ENCODE results near the gene PADI6.

GRCh38 chr1:17447501-17447992 lies 75.6 kb downstream of the PADI6 start:
- no peak for TF ChIP-seq REST (IDR thresholded peaks at IDR 0.05; ENCODE audit: insufficient read depth in 1 of 2, low read depth in 2 of 2, low read length in 2 of 2)
- no peak for TF ChIP-seq SIN3A (IDR thresholded peaks at IDR 0.05; ENCODE audit: borderline replicate concordance, insufficient read depth, low read length)
- no peak for TF ChIP-seq TAF1 (IDR thresholded peaks at IDR 0.05; ENCODE audit: borderline replicate concordance, insufficient read depth, low read length)

All from PFSK-1 (cell line).